ENCODE results near the gene OR1J4.
"Not testable (repeated sequence)": the region's sequence is repeated elsewhere in the genome, so short reads cannot be mapped to it uniquely, and the experiment has no call there.

Gene OR1J4

GRCh38 chr9:122536134-122536533, 17.2 kb downstream of the OR1J4 start:
- H3K4me3 ChIP-seq (ENCODE audit: low read depth, low read length) = no peak overlapping the region
- DNase-seq (ENCODE audit: low read depth) = no peak
- no peak for TF ChIP-seq CTCF (IDR thresholded peaks at IDR 0.05; ENCODE audit: low read depth, low read length, missing control alignments)

- not testable (repeated sequence) for DNase-seq (ENCODE audit: low read depth); H3K4me3 ChIP-seq (ENCODE audit: low read depth, low read length)
Observed at GRCh38 chr9:122537066-122537465, 18.1 kb downstream of the OR1J4 start.

- DNase-seq (ENCODE audit: low read depth) = no peak
- H3K4me3 ChIP-seq (ENCODE audit: low read depth, low read length) = no peak overlapping the region
- no peak for TF ChIP-seq CTCF (IDR thresholded peaks at IDR 0.05; ENCODE audit: low read depth, low read length, missing control alignments)
Observed at GRCh38 chr9:122538757-122539156, 19.8 kb downstream of the OR1J4 start.

- no peak for DNase-seq (ENCODE audit: low read depth)
- no peak for TF ChIP-seq CTCF (IDR thresholded peaks at IDR 0.05; ENCODE audit: low read depth, low read length, missing control alignments)
- H3K4me3 ChIP-seq (ENCODE audit: low read depth, low read length) = no peak overlapping the region
Observed at GRCh38 chr9:122546196-122546595, 27.3 kb downstream of the OR1J4 start.

- no peak for DNase-seq (ENCODE audit: low read depth)
- no peak for TF ChIP-seq CTCF (IDR thresholded peaks at IDR 0.05; ENCODE audit: low read depth, low read length, missing control alignments)
- no peak overlapping the region for H3K4me3 ChIP-seq (ENCODE audit: low read depth, low read length)
Observed at GRCh38 chr9:122551371-122551770, 32.4 kb downstream of the OR1J4 start.

- DNase-seq (ENCODE audit: low read depth) = no peak
- no peak for TF ChIP-seq CTCF (IDR thresholded peaks at IDR 0.05; ENCODE audit: low read depth, low read length, missing control alignments)
- no peak within 1 kb of the TSS for H3K4me3 ChIP-seq (ENCODE audit: low read depth, low read length)
Observed at GRCh38 chr9:122552812-122553211, 33.9 kb downstream of the OR1J4 start, which contains the start of gene OR1N2. OR1N2 (plus strand) TSS chr9:122553112; CDS start chr9:122553212, 100 bp downstream.

GRCh38 chr9:122561446-122561845, 42.5 kb downstream of the OR1J4 start:
- no peak overlapping the region for H3K4me3 ChIP-seq (ENCODE audit: low read depth, low read length)
- DNase-seq (ENCODE audit: low read depth) = no peak
- TF ChIP-seq CTCF (IDR thresholded peaks at IDR 0.05; ENCODE audit: low read depth, low read length, missing control alignments) = no peak
